Skeletal muscle satellite cell (primary cell): ENCODE results near the gene GKN1.
A peak's percentile ranks its signal among the peaks of the same experiment; 100 is the strongest.

Source experiments
- H3K27me3 ChIP-seq: 2 replicates; pipeline ENCODE4 v1.7.0; 2013; ENCODE audit warnings: low read length; ENCODE audit not compliant: control insufficient read depth, insufficient read depth
- H3K36me3 ChIP-seq: 2 replicates; pipeline ENCODE4 v1.7.0; 2013; ENCODE audit warnings: mild to moderate bottlenecking, control low read depth, low read length; ENCODE audit not compliant: insufficient read depth
- H3K4me1 ChIP-seq: 2 replicates; pipeline ENCODE4 v1.7.0; 2013; ENCODE audit warnings: low read length; ENCODE audit not compliant: control insufficient read depth, insufficient read depth
- H3K4me2 ChIP-seq: 2 replicates; pipeline ENCODE4 v1.7.0; 2013; ENCODE audit warnings: mild to moderate bottlenecking, low read length
- H3K4me3 ChIP-seq: 2 replicates; pipeline ENCODE4 v1.7.0; 2013; ENCODE audit warnings: low read length
- H3K9ac ChIP-seq: 2 replicates; pipeline ENCODE4 v1.7.0; 2013; ENCODE audit warnings: mild to moderate bottlenecking, low read depth, low read length, moderate library complexity
- H3K9me3 ChIP-seq: replicated peaks from 2 replicates; pipeline ENCODE4 v1.7.0; 2013; ENCODE audit warnings: mild to moderate bottlenecking, control low read depth, low read length

The GKN1 gene

DNA sequence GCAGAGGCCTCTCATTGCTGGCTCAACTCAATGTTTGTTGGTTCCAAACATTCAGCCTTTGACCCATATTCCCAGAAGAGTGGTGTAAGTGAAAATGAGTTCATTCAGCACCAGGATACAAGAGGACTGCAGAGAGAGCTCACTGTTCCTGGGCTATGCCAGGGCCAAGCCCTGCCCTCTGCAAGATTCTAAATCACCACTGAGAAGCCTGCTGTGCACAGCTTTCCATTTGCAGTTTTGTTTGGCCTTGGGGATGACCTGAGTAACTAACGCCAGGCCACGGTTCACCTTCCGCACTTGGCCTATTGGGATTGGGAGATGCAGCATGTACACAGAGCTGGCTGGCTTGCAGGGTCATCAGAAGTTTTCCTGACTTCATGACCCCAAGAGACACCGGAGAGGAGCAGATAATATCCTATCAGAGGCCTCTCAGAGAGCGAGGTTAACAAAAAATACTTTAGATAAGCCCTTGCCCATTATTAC is 12.6 kb downstream of the GKN1 start:
- no peaks in the 10 kb centered on the region for H3K4me1 ChIP-seq
- H3K9me3 ChIP-seq, result no peaks in the 10 kb centered on the region
- no peak overlapping the region for H3K4me3 ChIP-seq
- no peaks in the 10 kb centered on the region for H3K36me3 ChIP-seq
- no peaks in the 10 kb centered on the region for H3K27me3 ChIP-seq
- H3K9ac ChIP-seq, result no peak overlapping the region
- no peak overlapping the region for H3K4me2 ChIP-seq

DNA sequence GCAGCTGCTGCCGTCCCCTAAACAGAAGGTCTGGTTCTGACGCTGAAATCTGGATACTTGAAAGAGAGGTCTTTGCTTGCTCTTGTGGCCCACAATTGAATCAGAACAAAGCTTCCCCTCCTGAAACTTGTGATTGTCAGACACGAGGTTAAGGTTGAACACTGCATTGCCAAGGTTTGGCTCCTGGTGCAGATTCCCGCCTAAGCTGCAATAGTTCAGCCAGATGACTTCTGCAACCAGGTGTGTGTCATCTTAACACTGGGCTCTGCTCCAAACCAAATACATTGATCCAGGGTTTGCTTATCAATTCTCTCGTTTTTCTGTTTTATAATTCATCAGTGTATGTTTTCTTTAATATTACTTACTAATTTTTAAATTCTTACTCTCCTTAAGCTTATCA is 14.6 kb downstream of the GKN1 start:
- Histone ChIP-seq H3K36me3 (no peaks in the 10 kb centered on the region), H3K27me3 (no peaks in the 10 kb centered on the region), H3K4me3 (no peak overlapping the region), H3K4me2 (no peak overlapping the region), H3K9me3 (no peaks in the 10 kb centered on the region), H3K9ac (no peak overlapping the region), H3K4me1 (no peaks in the 10 kb centered on the region)

DNA sequence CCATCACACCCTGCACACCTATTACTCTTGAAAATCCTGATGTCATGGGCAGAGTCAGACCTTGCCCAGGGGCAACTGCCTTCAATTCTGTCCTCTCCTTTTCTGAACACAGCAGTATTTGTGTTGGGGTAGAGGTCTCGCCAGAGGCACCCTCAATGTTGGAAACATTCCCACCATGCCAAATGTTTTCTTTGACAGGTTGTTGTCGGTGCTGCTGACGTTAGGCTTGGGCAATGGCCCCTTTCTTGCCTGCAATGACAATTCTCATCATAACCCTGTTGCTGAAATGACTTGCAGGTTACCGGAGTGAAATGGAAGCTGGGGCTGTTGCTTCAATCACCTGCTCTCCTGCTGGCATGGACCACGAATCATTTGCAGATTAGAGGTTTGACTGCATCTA is 17.9 kb downstream of the GKN1 start:
- H3K4me2 ChIP-seq, result no peak overlapping the region
- H3K9ac ChIP-seq, result no peak overlapping the region
- no peaks in the 10 kb centered on the region for H3K9me3 ChIP-seq
- H3K4me3 ChIP-seq, result no peak overlapping the region
- no peaks in the 10 kb centered on the region for H3K27me3 ChIP-seq
- H3K4me1 ChIP-seq, result peaks cover 20% of the 10 kb centered on the region
- no peaks in the 10 kb centered on the region for H3K36me3 ChIP-seq

DNA sequence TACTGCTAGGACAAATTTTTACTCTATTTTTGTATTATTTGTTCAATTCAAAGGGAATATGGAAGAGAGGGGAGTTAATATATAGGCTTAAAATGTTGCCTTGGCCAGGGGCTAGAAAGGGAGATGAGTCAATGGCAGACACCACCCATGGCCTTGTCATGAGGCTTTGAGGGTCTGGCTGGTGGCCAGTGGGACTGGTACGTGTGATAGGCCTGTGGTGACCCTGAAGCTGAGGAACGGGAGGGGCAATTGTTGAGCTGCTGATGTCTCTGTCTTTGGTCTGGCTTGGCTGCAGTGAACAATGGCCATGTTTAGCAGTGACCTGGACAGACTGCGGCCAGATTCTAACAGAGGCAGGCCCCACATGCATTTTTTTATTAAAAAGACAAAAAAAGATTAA is 18.5 kb downstream of the GKN1 start:
- no peak overlapping the region for H3K9ac ChIP-seq
- no peak overlapping the region for H3K4me2 ChIP-seq
- H3K27me3 ChIP-seq, result no peaks in the 10 kb centered on the region
- H3K4me3 ChIP-seq, result no peak overlapping the region
- H3K36me3 ChIP-seq, result no peaks in the 10 kb centered on the region
- peaks cover 20% of the 10 kb centered on the region for H3K4me1 ChIP-seq
- no peaks in the 10 kb centered on the region for H3K9me3 ChIP-seq

DNA sequence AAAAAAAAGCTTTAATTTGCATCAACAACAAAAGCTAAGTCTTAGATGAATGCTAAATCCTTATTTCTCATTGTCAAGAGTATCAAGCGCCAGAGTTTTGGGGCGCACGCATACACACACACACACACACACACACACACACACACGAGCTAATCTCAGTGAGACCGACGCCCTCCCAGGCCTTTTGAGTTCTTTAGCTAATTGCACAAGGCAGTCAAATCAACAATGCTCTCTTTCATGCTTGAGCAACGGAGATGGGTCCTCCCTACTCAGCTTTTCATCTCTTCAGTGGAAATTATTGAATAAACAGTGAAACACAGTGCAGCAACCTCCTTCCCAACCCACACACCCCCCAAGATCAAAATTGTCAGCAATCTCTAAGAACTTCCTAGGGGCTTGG is 19.2 kb downstream of the GKN1 start:
- Histone ChIP-seq H3K36me3 (no peaks in the 10 kb centered on the region), H3K4me3 (no peak overlapping the region), H3K4me2 (no peak overlapping the region), H3K9me3 (no peaks in the 10 kb centered on the region), H3K9ac (no peak overlapping the region), H3K4me1 (peaks cover 20% of the 10 kb centered on the region), H3K27me3 (no peaks in the 10 kb centered on the region)

DNA sequence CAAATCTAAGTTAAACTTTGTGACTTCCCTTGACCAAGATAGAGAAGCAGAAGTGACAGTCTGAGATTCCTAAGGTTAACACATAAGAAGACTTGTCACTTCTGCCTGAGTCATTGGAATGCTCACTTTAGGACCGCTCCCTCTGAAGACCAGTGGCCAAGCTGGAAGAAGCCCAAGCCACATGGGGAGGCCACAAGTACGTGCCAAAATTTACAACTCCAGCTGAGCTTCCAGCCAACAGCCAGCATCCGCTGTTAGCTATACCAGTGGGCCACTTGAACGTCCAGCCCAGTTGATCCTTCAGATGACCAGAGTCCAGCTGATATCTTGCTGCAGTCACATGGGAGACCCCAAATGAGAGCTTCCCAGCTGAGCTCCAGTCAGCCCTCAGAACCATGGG is 20.4 kb downstream of the GKN1 start:
- no peaks in the 10 kb centered on the region for H3K27me3 ChIP-seq
- H3K4me2 ChIP-seq, result peak overlapping the region; percentile 6
- H3K9ac ChIP-seq, result no peak overlapping the region
- peaks cover 20% of the 10 kb centered on the region for H3K4me1 ChIP-seq
- peak overlapping the region; percentile 4 for H3K4me3 ChIP-seq
- no peaks in the 10 kb centered on the region for H3K9me3 ChIP-seq
- H3K36me3 ChIP-seq, result no peaks in the 10 kb centered on the region

DNA sequence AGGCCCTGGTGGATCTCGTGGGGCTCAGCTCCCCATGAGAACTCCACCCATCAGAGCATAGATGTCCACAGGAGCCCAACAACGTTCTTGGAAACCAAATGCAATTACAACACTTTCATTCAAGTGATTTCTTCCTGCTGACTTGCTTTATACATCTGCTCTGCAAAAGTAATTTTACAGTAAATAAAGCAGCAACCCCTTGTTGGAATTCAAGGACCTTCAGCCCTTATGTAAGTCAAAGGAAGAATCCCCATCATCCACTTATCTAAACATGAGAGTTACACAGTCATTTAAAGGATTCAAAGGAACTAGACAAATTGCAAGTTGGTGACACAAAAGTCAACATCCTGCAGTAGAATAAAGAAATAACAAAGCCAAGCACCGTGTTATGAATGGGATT is 21.5 kb downstream of the GKN1 start:
- Histone ChIP-seq H3K4me2 (no peak overlapping the region), H3K27me3 (no peaks in the 10 kb centered on the region), H3K9ac (no peak overlapping the region), H3K9me3 (no peaks in the 10 kb centered on the region), H3K4me1 (peaks cover 20% of the 10 kb centered on the region), H3K36me3 (no peaks in the 10 kb centered on the region), H3K4me3 (no peak overlapping the region)

DNA sequence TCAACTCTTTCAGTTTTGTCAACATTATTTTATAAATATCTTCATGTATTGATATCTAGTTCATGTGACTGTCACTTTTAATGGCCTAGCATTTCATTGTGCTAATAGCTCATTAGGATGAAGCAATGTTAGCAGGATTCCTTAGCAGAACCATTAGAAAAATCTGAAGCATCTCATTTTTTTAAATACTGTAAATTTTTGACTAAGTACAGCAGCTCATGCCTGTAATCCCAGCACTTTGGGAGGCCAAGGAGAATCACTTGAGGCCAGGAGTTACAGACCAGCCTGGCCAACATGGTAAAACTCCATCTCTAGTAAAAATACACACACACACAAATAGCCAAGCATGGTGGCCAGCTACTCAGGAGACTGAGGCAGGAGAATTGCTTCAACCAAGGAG is 23.0 kb downstream of the GKN1 start:
- Histone ChIP-seq H3K36me3 (no peaks in the 10 kb centered on the region), H3K4me3 (no peak overlapping the region), H3K4me1 (peaks cover 20% of the 10 kb centered on the region), H3K27me3 (no peaks in the 10 kb centered on the region), H3K4me2 (no peak overlapping the region), H3K9me3 (no peaks in the 10 kb centered on the region), H3K9ac (no peak overlapping the region)

DNA sequence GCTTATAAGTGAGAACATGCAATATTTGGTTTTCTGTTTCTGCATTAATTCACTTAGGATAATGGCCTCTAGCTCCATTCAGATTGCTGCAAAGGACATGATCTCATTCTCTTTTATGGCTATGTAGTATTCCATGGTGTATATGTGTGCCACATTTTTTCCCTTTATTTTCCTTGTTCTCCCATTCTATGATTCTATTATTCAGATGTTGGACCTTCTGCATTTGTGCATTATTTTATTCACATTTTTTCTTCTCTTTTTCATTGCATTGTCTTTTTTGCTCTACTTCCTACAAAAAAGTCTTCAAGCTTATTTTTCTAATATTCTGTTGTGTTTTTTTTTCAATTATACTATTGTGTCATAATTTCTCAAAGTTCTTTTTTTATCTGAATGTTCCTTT is 27.4 kb downstream of the GKN1 start:
- no peak overlapping the region for H3K9ac ChIP-seq
- no peak overlapping the region for H3K4me2 ChIP-seq
- H3K36me3 ChIP-seq, result no peaks in the 10 kb centered on the region
- no peaks in the 10 kb centered on the region for H3K9me3 ChIP-seq
- H3K4me3 ChIP-seq, result no peak overlapping the region
- no peaks in the 10 kb centered on the region for H3K27me3 ChIP-seq
- H3K4me1 ChIP-seq, result no peaks in the 10 kb centered on the region

DNA sequence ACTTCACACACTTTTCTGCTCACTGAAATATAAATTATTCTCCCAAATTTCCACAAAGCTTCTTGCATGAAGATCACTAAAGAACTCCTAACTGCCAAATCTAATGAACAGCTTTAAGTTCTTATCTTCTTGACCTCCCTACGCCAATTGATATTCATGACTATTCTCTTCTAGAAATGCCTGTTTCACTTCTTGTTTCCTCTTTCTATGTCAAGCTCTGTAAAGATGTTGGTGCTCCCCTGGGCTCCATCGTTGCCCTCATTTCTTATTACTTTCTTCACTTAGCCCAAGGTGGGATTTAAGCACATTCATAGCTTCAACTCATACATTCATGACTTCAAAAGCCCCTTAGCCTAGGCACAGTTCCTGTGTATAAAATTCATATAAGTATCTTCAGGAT is 29.3 kb downstream of the GKN1 start:
- Histone ChIP-seq H3K36me3 (no peaks in the 10 kb centered on the region), H3K4me3 (no peak overlapping the region), H3K9me3 (no peaks in the 10 kb centered on the region), H3K4me1 (no peaks in the 10 kb centered on the region), H3K9ac (no peak overlapping the region), H3K27me3 (no peaks in the 10 kb centered on the region), H3K4me2 (no peak overlapping the region)

DNA sequence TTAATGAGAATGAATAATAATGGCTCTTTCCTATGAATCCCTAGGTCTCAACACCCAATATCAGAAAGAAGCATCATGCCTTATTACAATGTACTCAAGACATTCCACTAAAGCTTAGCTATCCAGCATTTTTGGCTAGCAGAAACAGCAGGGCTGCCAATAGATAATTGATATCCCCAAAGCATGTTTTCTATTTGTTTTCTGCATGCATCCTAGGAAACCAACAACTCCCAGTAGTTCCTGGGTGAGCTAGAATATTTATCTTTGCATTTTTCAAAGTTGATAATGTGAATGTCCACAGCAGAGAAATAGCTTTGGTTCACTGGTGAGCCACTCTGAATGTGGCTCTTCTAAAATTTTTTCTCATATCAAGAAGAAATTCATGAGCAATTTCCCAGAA is 32.7 kb downstream of the GKN1 start:
- Histone ChIP-seq H3K36me3 (no peaks in the 10 kb centered on the region), H3K4me3 (no peak overlapping the region), H3K4me2 (no peak overlapping the region), H3K4me1 (no peaks in the 10 kb centered on the region), H3K27me3 (no peaks in the 10 kb centered on the region), H3K9ac (no peak overlapping the region), H3K9me3 (no peaks in the 10 kb centered on the region)

DNA sequence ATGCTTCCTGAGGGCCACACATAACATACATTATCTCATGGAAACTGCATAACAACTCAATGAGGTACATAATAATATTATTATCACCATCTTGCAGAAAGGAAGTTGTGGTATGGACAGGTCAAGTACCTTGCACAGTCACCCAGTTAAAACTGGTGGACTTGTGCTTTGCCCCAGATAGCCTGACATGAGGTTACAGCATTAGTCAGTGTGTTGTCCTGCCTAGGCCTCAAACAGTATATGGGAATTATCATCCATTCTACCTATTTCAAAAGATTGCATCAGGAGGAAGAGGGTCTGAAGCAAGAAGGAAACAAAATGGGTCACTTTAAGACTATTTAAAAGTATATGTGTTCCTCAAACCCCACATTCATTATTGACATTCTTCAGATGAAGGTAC is 33.2 kb downstream of the GKN1 start:
- no peak overlapping the region for H3K4me2 ChIP-seq
- H3K4me1 ChIP-seq, result peaks cover 4% of the 10 kb centered on the region
- H3K9me3 ChIP-seq, result no peaks in the 10 kb centered on the region
- no peak overlapping the region for H3K9ac ChIP-seq
- H3K36me3 ChIP-seq, result no peaks in the 10 kb centered on the region
- H3K27me3 ChIP-seq, result no peaks in the 10 kb centered on the region
- no peak overlapping the region for H3K4me3 ChIP-seq
